Muscle of back (tissue), 11 donors: ENCODE results near the gene DCAF4. TPM values are rescaled to one million over a fixed set of nuclear protein-coding genes. Genes with fewer than 3 reads are reported as not detected.
"Not testable (repeated sequence)": the region's sequence is repeated elsewhere in the genome, so short reads cannot be mapped to it uniquely, and the experiment has no call there.

ENCODE experiments used
- DNase-seq, 3 donors: peaks; one replicate each; pipeline versions ENCODE4 v3.0.0 to v3.0.0-alpha.2; 2013
- polyA plus RNA-seq, 10 donors: library from polyadenylated mRNA; unstranded; fragments of 120-200 nt; gene quantifications; one replicate each; pipeline ENCODE4 v1.2.1, GENCODE V29; 2013; ENCODE audit not compliant: insufficient read length in 10 of 10

Gene DCAF4
- polyA plus RNA-seq, 10 donors, result 8.4 to 14.6 (median 10.6) TPM

DNA sequence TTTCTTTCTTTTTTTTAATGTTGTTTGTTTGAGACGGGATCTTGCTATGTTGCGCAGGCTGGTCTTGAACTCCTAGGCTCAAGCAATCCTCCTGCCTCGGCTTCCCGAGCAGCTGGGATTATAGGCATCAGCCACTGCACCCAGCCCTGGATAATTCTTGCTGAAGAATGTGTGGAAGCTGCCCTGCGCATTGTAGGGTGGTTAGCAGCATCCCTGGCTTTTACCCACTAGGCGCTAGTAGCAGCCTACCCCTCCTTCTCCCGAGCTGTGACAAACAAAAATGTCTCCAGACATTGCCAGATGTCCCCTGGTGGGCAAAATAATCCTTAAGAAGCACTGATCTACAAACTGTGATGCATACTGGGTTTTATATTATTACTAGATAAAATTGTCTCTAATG lies 6.6 kb downstream of the DCAF4 start:
- DNase-seq, result no peak

- no peak for DNase-seq
Observed at GRCh38 chr14:72939630-72940029, 13.4 kb downstream of the DCAF4 start.

DNA sequence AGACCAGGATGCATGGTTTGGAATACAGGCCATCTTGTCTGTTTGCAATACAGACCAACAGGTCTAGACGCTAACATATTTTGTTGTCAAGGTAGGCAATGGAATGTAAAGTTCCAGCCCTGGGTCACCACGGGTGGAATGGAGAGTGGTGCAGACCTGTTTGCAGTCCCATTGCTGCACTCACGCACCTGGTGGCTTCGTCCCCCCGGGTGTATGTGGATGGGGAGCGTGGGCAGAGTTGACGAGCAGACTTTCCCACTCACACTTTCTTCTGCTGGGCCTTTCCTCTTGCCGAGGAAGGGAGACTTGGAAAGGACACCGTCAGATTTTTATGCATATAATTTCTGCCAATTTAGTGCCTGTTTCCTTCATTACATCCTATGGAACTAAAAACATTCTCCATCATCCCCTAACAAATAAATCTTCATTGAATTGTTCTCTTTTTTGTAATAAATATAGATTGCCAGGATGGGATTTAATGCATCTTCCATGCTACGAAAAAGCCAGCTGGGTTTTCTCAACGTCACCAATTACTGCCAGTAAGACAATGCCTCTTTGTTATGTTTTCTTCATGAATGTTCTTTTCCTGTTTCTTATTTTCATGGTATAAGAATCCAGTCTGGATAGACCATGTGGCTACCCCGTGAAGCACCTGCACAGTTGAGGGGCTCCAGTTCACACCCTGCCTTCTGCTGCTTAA lies 15.2 kb downstream of the DCAF4 start:
- peak in 1 of 3 donors; percentile 13 for DNase-seq

DNA sequence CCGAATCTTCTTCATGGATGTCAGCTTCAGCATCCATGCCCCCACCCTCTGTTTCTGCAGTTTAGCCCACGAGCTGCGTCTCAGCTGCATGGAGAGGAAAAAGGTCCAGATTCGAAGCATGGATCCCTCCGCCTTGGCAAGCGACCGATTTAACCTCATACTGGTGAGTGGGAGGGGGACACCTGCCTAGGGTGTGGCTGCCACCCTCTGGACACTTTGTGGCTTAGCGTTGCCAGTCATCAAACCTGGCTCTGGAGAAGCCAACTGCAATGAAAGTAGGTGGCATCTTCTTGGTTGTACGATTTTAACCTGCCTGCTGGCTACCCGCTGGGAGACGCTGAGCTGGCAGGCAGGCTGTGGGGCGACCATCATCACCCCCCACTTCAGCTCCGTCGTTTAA lies 16.7 kb downstream of the DCAF4 start:
- DNase-seq, result no peak

- no peak for DNase-seq
Observed at GRCh38 chr14:72943876-72944430, 17.7 kb downstream of the DCAF4 start.

- DNase-seq, result no peak
Observed at GRCh38 chr14:72945356-72946027, 19.2 kb downstream of the DCAF4 start.

- no peak for DNase-seq
Observed at GRCh38 chr14:72946491-72946890, 20.2 kb downstream of the DCAF4 start.

DNA sequence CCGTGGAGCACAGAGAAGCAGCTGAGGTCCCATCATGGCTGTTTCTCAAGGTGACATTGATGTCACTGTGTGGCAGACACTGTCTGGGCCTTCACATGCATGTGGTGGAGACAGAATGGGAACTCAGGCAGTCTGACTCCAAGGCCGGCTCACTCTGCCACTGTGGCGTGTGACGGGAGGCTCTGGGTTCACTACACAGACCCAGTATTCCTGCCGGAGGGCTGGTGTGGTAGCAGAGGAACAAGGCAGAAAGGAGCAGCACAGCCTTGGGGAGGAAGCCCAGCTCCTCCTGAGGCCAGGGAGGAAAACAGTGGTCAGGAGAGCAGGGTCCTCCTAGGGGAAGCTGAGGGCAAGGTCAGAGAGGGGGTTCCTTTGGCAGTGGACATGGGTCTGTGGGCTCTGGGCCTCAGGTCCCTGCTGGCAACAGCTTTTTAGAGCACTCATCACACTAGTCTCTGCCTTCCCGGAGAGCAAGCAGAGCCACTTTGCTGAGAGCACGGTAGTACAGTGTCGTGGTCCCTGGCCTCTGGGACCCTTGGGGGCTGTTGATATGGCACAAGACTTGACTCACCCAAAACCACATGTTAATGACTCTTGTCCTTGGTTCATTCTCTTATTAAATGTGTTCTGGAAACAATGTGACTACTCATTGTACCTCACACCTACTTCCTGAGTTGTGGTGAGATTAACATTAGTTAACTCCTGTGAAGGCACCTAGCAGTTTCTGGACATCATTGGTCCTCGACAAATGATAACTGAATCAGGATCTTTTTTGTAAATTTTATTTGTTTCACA lies 21.3 kb downstream of the DCAF4 start:
- no peak for DNase-seq

GRCh38 chr14:72948481-72949138 lies 22.3 kb downstream of the DCAF4 start:
- DNase-seq, result peak in 2 of 3 donors; percentile 36 to 68

DNA sequence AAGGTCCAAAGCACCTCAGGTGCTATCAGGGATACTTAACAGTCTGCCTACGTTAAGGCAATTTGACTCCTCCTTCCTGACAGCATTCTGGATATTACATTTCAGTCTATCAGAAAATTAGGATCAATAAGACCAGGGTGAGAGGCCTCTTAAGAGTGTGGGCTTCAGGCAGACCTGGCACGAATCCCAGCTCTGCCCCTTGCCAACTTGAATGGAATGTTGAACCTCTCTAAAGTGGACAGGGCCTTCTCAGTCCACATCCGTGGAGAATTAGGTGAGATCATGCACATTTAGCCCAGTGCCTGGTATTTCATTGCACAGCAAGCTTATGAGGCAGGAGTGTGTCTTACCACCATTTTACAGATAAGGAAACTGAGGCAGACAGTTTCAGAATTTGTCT lies 25.9 kb downstream of the DCAF4 start:
- DNase-seq, result no peak

GRCh38 chr14:72956741-72957140 lies 30.5 kb downstream of the DCAF4 start:
- DNase-seq, result not testable (repeated sequence)

GRCh38 chr14:72957213-72957612 lies 30.9 kb downstream of the DCAF4 start:
- DNase-seq, result no peak

DNA sequence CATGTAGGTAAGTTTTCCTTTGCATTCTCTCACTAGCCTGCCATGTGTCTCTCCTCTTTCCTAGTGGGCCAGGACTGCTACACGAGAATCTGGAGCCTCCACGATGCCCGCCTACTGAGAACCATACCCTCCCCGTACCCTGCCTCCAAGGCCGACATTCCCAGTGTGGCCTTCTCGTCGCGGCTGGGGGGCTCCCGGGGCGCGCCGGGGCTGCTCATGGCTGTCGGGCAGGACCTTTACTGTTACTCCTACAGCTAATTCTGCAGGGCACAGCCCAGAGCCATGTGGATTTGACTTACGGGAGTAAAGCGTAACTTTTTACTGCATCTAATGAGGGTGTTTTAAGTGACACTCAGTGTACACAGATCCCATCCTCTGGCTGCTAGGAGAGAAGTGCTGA lies 32.3 kb downstream of the DCAF4 start:
- no peak for DNase-seq

DNA sequence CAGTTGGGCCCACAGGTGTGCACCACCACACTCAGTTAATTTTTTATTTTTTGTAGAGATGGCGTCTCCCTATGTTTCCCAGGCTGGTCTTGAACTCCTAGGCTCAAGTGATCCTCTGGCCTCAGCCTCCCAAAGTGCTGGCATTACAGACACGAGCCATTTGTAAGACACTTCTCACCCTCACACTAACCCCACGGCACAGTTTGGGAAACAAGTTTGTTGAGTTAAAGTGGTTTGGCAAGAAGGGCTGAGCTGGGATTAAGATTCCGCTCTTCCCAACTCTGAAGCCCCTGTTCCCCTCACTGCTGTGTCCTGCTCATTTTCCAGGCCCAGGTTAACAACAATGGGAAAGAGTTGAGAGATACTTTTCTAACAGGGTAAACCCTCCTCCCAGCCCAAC lies 34.8 kb downstream of the DCAF4 start:
- not testable (repeated sequence) for DNase-seq

- DNase-seq, result no peak
Observed at GRCh38 chr14:72961579-72962335, 35.5 kb downstream of the DCAF4 start.

DNA sequence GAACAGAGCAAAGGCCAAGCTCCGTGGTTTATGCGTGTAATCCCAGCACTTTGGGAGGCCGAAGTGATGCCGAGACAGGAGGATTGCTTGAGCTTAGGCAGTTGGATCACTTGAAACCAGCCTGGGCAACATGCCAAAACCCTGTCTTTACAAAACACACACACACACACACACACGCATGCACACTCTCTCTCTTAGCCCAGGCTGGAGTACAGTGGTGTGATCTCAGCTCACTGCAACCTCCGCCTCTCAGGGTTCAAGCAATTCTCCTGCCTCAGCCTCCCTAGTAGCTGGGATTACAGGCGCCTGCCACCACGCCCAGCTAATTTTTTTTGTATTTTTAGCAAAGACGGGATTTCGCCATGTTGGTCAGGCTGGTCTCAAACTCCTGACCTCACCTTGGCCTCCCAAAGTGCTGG lies 36.1 kb downstream of the DCAF4 start:
- not testable (repeated sequence) for DNase-seq

DNA sequence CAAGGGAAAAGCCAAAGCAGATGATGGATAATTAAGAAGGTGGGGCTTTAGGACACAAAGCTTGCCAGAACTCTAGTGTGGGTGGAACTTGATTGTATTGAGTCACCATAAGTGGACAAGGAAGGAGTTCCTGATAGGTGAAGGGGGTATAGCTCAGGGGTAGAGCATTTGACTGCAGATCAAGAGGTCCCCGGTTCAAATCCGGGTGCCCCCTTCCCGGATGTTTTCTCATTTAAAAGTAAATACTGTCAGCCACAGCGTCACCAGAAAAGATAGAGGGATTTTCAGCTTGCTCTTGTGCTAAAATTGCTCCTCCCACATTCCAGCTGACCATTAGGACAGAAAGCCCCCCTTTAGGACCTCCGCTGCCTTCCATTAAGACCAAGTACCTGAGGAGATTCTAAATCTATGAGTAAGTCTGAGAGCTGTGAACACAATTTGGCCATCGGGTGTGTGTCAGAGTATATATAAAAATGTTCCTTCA lies 36.6 kb downstream of the DCAF4 start:
- DNase-seq, result peak in 1 of 3 donors; percentile 53

DNA sequence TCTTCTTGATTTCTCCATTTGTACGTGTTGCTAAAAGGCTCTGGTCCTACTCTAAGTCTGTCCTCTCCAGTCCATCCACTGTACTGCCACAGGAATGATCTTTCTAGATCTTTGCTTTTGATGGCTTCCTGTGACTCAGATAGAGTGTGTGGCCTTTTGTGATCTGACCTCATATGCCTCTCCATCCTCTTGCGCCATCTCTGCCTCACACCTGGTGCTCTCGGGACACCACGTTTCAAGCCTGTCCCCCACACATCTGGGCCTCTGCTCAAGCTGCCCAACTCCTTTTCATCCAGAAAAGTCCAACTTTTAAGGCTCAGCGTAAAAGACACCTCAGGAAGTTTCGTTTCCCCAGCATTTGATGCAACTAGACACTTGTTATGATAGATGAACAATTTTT lies 39.0 kb downstream of the DCAF4 start:
- no peak for DNase-seq

DNA sequence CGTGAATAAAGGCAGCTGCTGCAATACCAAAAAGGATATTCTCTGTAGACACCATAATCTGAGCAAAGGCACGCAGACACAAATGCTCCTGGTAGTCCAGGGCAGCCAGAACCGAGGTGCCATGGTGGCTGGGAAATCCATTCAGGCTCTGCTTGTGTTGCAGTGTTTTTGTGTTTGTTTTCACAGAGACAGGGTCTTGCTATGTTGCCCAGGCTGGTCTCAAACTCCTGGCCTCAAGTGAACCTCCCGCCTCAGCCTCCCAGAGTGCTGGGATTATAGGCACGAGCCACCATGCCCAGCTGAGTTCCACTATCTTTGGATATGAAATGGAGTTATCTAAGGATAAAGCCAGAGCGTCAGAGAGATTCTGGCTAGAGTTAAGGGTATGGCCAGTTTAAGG lies 39.8 kb downstream of the DCAF4 start:
- no peak for DNase-seq

DNA sequence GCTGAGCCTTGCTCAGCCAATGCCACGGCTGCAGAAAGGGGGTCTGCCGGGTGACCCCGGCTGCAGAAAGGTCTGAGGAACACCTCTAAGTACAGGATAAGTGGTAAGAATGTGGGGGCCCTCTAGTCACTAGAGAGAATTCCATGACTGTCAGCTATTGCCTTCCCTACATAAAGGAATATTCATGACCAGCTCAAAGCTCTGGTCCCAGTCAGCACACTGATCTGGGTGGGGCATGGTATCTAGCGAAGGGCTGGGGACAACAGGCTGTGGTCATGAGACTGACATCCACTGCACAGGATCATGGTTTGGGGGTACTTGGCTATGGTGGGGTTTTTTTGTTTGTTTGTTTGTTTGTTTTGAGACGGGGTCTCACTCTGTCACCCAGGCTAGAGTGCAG lies 42.1 kb downstream of the DCAF4 start:
- DNase-seq, result no peak

DNA sequence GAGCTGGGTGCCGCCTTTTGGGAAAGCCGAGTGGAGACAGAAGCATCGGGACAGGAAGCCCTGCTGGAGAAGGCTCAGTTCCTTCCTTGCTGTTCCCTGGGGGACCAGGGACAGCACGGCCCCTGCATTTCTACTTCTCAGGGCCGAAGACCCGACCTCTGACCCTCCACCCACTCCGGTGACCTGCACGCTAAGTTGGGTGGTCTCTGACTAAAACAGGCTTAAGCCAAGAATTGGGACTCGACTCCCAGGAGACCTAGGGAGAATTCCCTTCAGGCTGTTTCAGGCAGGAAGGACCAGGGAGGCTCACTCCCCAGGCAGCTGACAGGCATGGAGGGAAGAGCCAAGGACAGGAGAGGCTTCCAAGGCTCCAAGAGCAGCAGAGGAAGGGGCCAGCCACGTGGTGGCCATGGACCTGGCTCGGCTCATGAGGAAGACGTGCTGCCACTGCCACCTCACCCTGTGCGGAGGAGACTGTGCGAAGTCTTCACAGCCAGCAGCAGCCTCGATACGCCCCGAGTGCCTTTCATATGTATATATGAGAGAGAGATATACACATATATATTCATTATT lies 43.9 kb downstream of the DCAF4 start:
- no peak for DNase-seq
